ENCODE results near the gene RASD1. TPM values are rescaled to one million over a fixed set of nuclear protein-coding genes. Genes with fewer than 3 reads are reported as not detected.

The RASD1 gene
- total and polyA plus RNA-seq, 10 donors, result 2.9 to 52.3 (median 10.2) TPM

DNA sequence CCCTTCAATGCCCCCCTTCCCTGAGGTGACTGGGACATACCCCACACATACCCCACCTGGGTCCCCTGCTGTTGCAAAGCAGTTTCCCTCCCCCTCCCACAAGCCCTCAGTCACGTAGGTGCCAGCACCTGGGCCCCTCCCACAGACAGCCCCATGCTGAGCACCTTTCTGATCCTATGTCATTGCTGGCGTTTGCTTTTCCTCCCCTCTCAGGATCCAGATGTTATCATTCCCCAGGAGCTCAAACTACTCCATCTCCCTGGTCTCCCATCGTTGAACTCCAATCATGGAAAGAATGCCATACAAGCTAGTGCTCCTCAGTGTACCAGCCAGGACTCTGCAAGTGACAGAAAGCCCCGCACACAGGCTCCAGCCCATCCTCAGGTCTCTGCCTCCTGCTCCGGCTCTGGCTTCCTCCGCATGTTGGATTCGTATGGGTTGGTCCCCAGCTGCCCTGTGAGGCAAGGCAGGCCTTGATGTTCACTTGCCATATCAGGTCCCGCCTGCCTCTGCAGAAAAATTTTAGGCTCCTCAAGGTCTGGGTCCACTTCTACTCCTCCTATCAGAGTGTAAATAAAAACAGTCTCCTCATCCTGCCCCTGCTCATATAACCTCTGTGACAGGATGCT, 50.8 kb downstream of the RASD1 start:
- WGBS, 5 donors, result 72 to 82% (median 76%) methylated on average over 8 of the region's 8 CpGs
- intact Hi-C loops (cut with DNase I; ENCODE audit: low total_unique reads), result no loop called here
- H3K4me3 ChIP-seq, result peak overlapping the region in 3 of 8 donors; percentile 6 to 33 (median 24)
- TF ChIP-seq CTCF (IDR thresholded peaks at IDR 0.05 in 8 of 11, conservative IDR thresholded peaks at IDR 0.05 in 3 of 11), result no peak
- peak in 1 of 3 donors; percentile 34 for TF ChIP-seq POLR2A (IDR thresholded peaks at IDR 0.05)
- peak in 1 of 3 donors; percentile 63 for TF ChIP-seq POLR2AphosphoS5 (IDR thresholded peaks at IDR 0.05)
- no peaks in the 10 kb centered on the region for H3K27me3 ChIP-seq (replicated peaks in 1 of 7)
- peaks cover 0 to 32% (median 6%) of the 10 kb centered on the region in 6 donors for H3K4me1 ChIP-seq
- DNase-seq, result no peak
- no peaks in the 10 kb centered on the region for H3K36me3 ChIP-seq
- peak overlapping the region; percentile 11 to 83 (median 70) for H3K27ac ChIP-seq
- no peaks in the 10 kb centered on the region for H3K9me3 ChIP-seq

Small RNA genes lying within 50 kb of the gene (small RNA-seq; reads per million reads assigned to genes)
- gene RF00019, result 0 reads per million in 4 donors

Other genes starting within 250 kb of the RASD1 start
- gene COPS3, start 215.1 kb downstream of the RASD1 start, total RNA-seq, result 10 to 100 TPM; 36.5 to 58.9 (median 47.5) TPM
- gene COPS3, start 215.1 kb downstream of the RASD1 start, polyA plus RNA-seq, result 10 to 100 TPM; 29.9 to 39.1 (median 39.1) TPM
- gene NT5M, start 193.0 kb downstream of the RASD1 start, total RNA-seq, result 1 to 10 TPM; 1.9 to 3.6 (median 2.8) TPM
- gene NT5M, start 193.0 kb downstream of the RASD1 start, polyA plus RNA-seq, result 1 to 10 TPM; 1.2 to 2.6 (median 2.1) TPM
- gene MED9, start 19.4 kb downstream of the RASD1 start, total RNA-seq, result 10 to 100 TPM; 13.8 to 19.2 (median 16.6) TPM
- gene MED9, start 19.4 kb downstream of the RASD1 start, polyA plus RNA-seq, result 10 to 100 TPM in 2 of 3 donors, 1 to 10 TPM in 1; 8.5 to 13.7 (median 10.3) TPM
- gene PEMT, start 95.3 kb upstream of the RASD1 start, total RNA-seq, result 10 to 100 TPM in 5 of 7 donors, 1 to 10 TPM in 2; 8.9 to 16.4 (median 14.3) TPM
- 10 to 100 TPM; 11.6 to 21.3 (median 18.9) TPM for gene PEMT, start 95.3 kb upstream of the RASD1 start, polyA plus RNA-seq
- gene RAI1, start 185.1 kb upstream of the RASD1 start, total RNA-seq, result 10 to 100 TPM; 28.9 to 61.9 (median 40.3) TPM
- gene RAI1, start 185.1 kb upstream of the RASD1 start, polyA plus RNA-seq, result 10 to 100 TPM in 1 of 3 donors, 1 to 10 TPM in 2; 5.4 to 19.7 (median 6.1) TPM

Measured in spleen (tissue), 11 donors.